Measurements from ENCODE around the gene ANXA11.

Gene ANXA11

GRCh38 chr10:80188713-80189112, 16.6 kb downstream of the ANXA11 start:
- in situ Hi-C loops (cut with HindIII; ENCODE audit: low sequenced_read_pairs), result no loop called here

DNA sequence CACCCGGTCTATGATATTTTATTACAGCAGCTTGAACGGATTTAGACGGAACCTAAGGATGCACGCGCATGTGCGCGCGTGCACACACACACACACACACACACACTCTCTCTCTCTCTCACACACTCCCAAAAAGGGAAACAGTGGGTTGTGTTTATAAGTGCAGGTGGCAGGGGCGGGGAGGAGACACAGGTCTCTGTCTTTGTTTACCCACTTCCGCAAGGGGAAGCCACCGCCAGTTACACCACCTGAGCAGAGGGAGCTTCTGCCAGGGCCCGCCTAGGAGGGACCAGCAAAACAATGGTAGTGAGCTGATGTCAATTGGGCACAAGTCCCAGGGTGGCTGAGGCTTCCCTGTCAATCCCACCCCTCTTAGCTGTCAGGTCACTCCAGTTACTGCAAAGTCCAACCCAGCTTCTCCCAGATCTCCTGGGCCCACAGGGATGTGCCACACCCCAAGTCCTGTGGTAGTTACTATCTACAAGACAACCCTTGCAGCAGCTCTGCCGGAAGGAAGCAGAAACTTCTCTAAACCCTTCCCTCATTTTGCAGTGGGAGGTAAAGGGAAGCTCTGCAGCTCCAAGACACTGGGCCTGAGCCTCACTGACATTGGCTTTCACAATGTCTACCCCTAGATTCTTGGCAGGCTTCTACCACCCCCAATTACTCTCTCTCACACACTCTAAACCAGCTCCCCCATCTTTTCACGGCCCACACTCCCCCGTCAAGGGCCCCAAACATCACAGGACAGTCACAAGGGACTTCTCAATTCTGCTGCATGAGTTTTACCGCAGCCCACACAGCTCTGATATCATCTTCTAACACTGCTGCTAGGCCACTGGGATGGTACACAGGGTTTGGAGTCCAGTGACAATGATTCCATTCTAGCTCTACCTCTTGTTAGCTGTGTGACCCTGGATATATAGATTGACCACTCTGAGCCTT, 17.6 kb downstream of the ANXA11 start:
- in situ Hi-C loops (cut with HindIII; ENCODE audit: low sequenced_read_pairs), result no loop called here

- in situ Hi-C loops (cut with HindIII; ENCODE audit: low sequenced_read_pairs), result no loop called here
These were observed 18.3 kb downstream of the ANXA11 start for GRCh38 chr10:80187060-80187459.

DNA sequence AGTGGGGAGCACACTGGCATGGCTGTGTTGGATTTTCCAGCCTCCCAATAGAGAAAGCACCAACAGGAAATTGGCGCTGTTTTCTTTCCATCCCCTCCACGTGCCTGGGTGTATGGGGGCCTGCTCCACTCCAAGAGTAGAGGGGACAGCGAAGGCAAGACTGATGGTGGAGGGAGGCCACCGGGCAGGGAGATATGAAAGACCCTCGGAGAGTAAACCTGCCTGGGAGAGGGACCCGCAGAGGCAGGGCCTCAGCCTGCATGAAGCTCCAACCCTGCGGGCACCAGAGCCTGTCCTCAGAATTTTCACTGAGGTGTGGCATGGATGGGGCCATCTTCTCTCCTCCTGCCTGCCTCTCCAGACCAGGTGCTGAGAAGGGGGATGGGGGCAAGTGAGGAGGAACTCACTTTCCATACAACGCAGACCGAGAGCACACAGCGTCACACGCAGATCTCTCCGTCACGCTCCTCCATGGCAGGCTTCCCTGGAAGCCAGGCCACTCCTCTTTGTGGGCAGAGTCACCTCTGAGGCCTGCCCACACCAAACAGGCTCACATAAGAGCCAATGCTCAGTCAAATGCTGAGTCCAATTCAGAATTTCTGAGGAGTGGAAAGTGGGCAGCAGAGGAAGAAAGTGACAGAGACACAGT, 18.8 kb downstream of the ANXA11 start:
- in situ Hi-C loops (cut with HindIII; ENCODE audit: low sequenced_read_pairs), result no loop called here

GRCh38 chr10:80185578-80186299, 19.6 kb downstream of the ANXA11 start:
- in situ Hi-C loops (cut with HindIII; ENCODE audit: low sequenced_read_pairs), result no loop called here

- in situ Hi-C loops (cut with HindIII; ENCODE audit: low sequenced_read_pairs), result no loop called here
These were observed 21.0 kb downstream of the ANXA11 start for GRCh38 chr10:80184291-80184690.

GRCh38 chr10:80183436-80183835, 21.9 kb downstream of the ANXA11 start:
- in situ Hi-C loops (cut with HindIII; ENCODE audit: low sequenced_read_pairs), result no loop called here

GRCh38 chr10:80182986-80183385, 22.4 kb downstream of the ANXA11 start:
- in situ Hi-C loops (cut with HindIII; ENCODE audit: low sequenced_read_pairs), result no loop called here

GRCh38 chr10:80177781-80178636, 27.3 kb downstream of the ANXA11 start:
- in situ Hi-C loops (cut with HindIII; ENCODE audit: low sequenced_read_pairs), result no loop called here

GRCh38 chr10:80176526-80176925, 28.8 kb downstream of the ANXA11 start:
- in situ Hi-C loops (cut with HindIII; ENCODE audit: low sequenced_read_pairs), result no loop called here

GRCh38 chr10:80174641-80175395, 30.5 kb downstream of the ANXA11 start:
- in situ Hi-C loops (cut with HindIII; ENCODE audit: low sequenced_read_pairs), result no loop called here

GRCh38 chr10:80173466-80173865, 31.9 kb downstream of the ANXA11 start:
- in situ Hi-C loops (cut with HindIII; ENCODE audit: low sequenced_read_pairs), result no loop called here

DNA sequence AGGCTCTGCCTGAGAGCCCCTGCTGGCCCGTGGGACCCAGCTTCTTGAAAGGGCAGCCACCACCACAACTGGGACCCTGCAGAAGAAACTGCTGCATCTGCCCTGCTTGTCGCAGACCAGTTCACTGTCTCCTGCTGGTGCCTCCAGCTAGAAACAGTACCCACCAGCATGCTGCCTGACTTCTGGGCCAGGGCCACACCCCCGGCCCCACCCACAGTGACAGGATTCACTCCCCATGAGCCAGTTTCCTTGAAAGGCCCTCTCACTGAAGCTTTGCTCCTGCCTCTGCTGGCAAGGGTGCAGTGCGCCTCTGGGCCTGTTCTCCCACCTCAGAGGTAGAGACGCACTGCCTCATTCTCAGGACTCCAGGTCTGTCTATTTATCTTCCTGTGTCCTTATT, 32.4 kb downstream of the ANXA11 start:
- in situ Hi-C loops (cut with HindIII; ENCODE audit: low sequenced_read_pairs), result no loop called here

DNA sequence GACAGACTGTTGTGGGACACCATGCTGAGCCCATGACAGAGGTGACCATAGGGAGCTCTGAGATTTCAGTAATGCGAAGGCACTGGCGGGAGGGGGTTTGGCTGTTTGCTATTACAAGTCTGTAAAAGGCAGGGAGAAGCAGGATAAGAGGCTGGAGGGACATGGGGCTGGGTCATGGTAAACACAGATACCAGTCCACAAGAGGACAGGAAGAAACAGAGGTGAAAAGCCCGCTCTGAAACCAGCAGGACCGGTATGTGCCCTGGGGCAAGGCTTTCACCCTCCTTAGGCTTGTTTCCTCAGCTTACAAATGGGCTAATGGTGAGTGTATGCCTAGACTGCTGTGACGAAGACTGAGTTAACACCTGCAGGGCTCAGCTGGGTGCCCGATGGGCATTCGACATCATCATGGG, 34.1 kb downstream of the ANXA11 start:
- in situ Hi-C loops (cut with HindIII; ENCODE audit: low sequenced_read_pairs), result no loop called here

- in situ Hi-C loops (cut with HindIII; ENCODE audit: low sequenced_read_pairs), result no loop called here
These were observed 34.7 kb downstream of the ANXA11 start for GRCh38 chr10:80170641-80171040.

- in situ Hi-C loops (cut with HindIII; ENCODE audit: low sequenced_read_pairs), result no loop called here
These were observed 35.3 kb downstream of the ANXA11 start for GRCh38 chr10:80170026-80170425.

DNA sequence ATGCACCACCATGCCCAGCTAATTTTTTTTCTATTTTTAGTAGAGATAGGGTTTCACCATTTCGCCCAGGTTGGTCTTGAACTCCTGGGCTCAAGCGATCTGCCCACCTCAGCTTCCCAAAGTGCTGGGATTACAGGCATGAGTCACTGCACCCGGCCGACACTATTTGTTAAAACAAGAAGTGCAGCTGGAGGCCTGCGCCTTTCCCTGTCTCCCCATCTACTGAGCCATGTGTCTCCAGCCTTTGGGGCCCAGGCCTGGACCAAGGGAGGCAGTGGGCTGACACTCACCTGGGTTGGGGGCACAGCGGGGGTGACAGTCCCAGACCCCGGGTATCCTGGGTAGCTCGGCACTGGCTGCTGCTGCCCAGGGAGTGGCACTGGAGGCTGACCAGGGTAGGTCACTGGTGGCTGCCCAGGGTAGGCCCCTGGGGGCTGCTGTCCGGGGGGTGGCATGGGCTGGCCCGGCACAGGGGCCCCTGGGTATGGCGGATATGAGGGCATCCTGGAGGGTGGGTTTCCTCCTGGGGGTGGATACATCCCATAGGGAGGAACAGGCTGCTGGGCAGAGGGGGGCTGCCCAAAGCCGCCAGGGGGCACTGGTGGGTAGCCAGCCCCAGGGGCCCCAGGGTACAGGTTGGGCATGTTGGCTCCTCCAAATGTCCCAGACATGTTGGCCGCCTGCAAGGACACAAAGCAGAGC, 36.5 kb downstream of the ANXA11 start:
- in situ Hi-C loops (cut with HindIII; ENCODE audit: low sequenced_read_pairs), result no loop called here

GRCh38 chr10:80168162-80168511, 37.2 kb downstream of the ANXA11 start:
- in situ Hi-C loops (cut with HindIII; ENCODE audit: low sequenced_read_pairs), result no loop called here

GRCh38 chr10:80167471-80168161, 37.7 kb downstream of the ANXA11 start:
- in situ Hi-C loops (cut with HindIII; ENCODE audit: low sequenced_read_pairs), result no loop called here

Data from endothelial cell of hepatic sinusoid (primary cell).